Activated B cell treated with CpG ODN at 0.5 μM for 24 hours (primary cell): Measurements from ENCODE around the gene SPRYD4. TPM values are rescaled to one million over a fixed set of nuclear protein-coding genes. Genes with fewer than 3 reads are reported as not detected.

Source experiments
- ATAC-seq: fragments of 200-7000 bp; cut with Tn5 transposase; one replicate; pipeline ENCODE4 v1.10.0; 2021; ENCODE audit warnings: low read depth, mild to moderate bottlenecking, moderate library complexity
- CTCF ChIA-PET: fragments of 350-600 bp; sonication (Branson Sonifier 250); formaldehyde crosslinking; loops from one replicate; lab custom pipeline; 2021; ENCODE audit warnings: antibody characterized with exemption; lab: Charles Lee
- POLR2A ChIA-PET: fragments of 350-600 bp; sonication (Branson Sonifier 250); formaldehyde crosslinking; loops from one replicate; lab custom pipeline; 2021; ENCODE audit warnings: antibody characterized with exemption; lab: Charles Lee
- DNase-seq: peaks from one replicate; pipeline ENCODE4 v3.0.0; 2022
- H3K27ac Mint-ChIP-seq: one replicate; pipeline ENCODE4 v1.8.0; 2020; ENCODE audit warnings: mixed read lengths
- H3K27me3 Mint-ChIP-seq: one replicate; pipeline ENCODE4 v1.8.0; 2021; ENCODE audit warnings: mixed read lengths
- H3K36me3 Mint-ChIP-seq: one replicate; pipeline ENCODE4 v1.8.0; 2021; ENCODE audit warnings: low read depth, mixed read lengths
- H3K4me1 Mint-ChIP-seq: one replicate; pipeline ENCODE4 v1.8.0; 2021; ENCODE audit warnings: mixed read lengths
- H3K4me3 Mint-ChIP-seq: one replicate; pipeline ENCODE4 v1.8.0; 2020; ENCODE audit warnings: mild to moderate bottlenecking, mixed read lengths
- H3K9me3 Mint-ChIP-seq: one replicate; pipeline ENCODE4 v1.8.0; 2020; ENCODE audit warnings: mixed read lengths
- CTCF ChIP-seq: fragments of 200-600 bp; IDR thresholded peaks from one replicate; pipeline ENCODE4 v1.8.0; 2022; ENCODE audit warnings: antibody characterized with exemption, mild to moderate bottlenecking
- intact Hi-C: fragments of 100-400 bp; cut with micrococcal nuclease; formaldehyde crosslinking; loops from one replicate; pipeline ENCODE4 v1.15.1; 2024
- total RNA-seq: library from RNA; stranded (reverse); gene quantifications from 2 replicates; pipeline ENCODE4 v1.2.3, GENCODE V29; 2022

Gene SPRYD4
- total RNA-seq, 1 donor from 2014 or later: 7.5 TPM

- DNase-seq (no peak), ATAC-seq (no peak)
- ChIA-PET POLR2A (interaction anchor here (0.7 kb wide), 1 partner anchor 12 kb away, joined by 6 read pairs; the partner anchor contains the start of gene GLS2), CTCF (no interaction called here)
- peaks cover 13% of the 10 kb centered on the region for H3K4me1 Mint-ChIP-seq
- H3K4me3 Mint-ChIP-seq: no peak overlapping the region
- intact Hi-C loops: no loop called here
- H3K36me3 Mint-ChIP-seq: peaks cover 10% of the 10 kb centered on the region
- TF ChIP-seq CTCF: no peak
- no peaks in the 10 kb centered on the region for H3K9me3 Mint-ChIP-seq
- no peak overlapping the region for H3K27ac Mint-ChIP-seq
- no peaks in the 10 kb centered on the region for H3K27me3 Mint-ChIP-seq
These were observed 7.8 kb downstream of the SPRYD4 start for GRCh38 chr12:56476143-56476542.

GRCh38 chr12:56476972-56477432 lies 8.6 kb downstream of the SPRYD4 start:
- DNase-seq (no peak), ATAC-seq (no peak)
- Mint-ChIP-seq H3K4me1 (peaks cover 11% of the 10 kb centered on the region), H3K9me3 (no peaks in the 10 kb centered on the region), H3K27me3 (no peaks in the 10 kb centered on the region), H3K36me3 (peaks cover 10% of the 10 kb centered on the region), H3K27ac (no peak overlapping the region), H3K4me3 (no peak overlapping the region)
- intact Hi-C loops: no loop called here
- CTCF ChIA-PET: no interaction called here
- TF ChIP-seq CTCF: no peak
- POLR2A ChIA-PET: interaction anchor here (0.7 kb wide), 1 partner anchor 11 kb away, joined by 6 read pairs; the partner anchor contains the start of gene GLS2

GRCh38 chr12:56477521-56478225 lies 9.3 kb downstream of the SPRYD4 start:
- CTCF ChIA-PET: no interaction called here
- Mint-ChIP-seq H3K9me3 (no peaks in the 10 kb centered on the region), H3K4me3 (no peak overlapping the region), H3K4me1 (peaks cover 10% of the 10 kb centered on the region), H3K36me3 (peaks cover 9% of the 10 kb centered on the region), H3K27ac (no peak overlapping the region), H3K27me3 (no peaks in the 10 kb centered on the region)
- TF ChIP-seq CTCF: no peak
- POLR2A ChIA-PET: no interaction called here
- DNase-seq (no peak), ATAC-seq (no peak)
- intact Hi-C loops: no loop called here

GRCh38 chr12:56479625-56480024 lies 11.2 kb downstream of the SPRYD4 start:
- Mint-ChIP-seq H3K36me3 (no peaks in the 10 kb centered on the region), H3K9me3 (no peaks in the 10 kb centered on the region), H3K4me3 (no peak overlapping the region), H3K4me1 (peaks cover 10% of the 10 kb centered on the region), H3K27me3 (no peaks in the 10 kb centered on the region), H3K27ac (no peak overlapping the region)
- CTCF ChIA-PET: no interaction called here
- ATAC-seq (no peak), DNase-seq (no peak)
- POLR2A ChIA-PET: interaction anchor here (0.5 to 0.6 kb wide), 2 partner anchors 9 to 195 kb away, joined by 3 to 8 read pairs; partner anchors contain the start of gene GLS2
- TF ChIP-seq CTCF: no peak
- intact Hi-C loops: no loop called here

GRCh38 chr12:56484566-56484965 lies 16.2 kb downstream of the SPRYD4 start:
- Mint-ChIP-seq H3K4me3 (no peak overlapping the region), H3K9me3 (no peaks in the 10 kb centered on the region), H3K27me3 (peaks cover 4% of the 10 kb centered on the region), H3K36me3 (peaks cover 3% of the 10 kb centered on the region), H3K27ac (no peak overlapping the region), H3K4me1 (peaks cover 27% of the 10 kb centered on the region)
- ChIA-PET CTCF (interaction anchor here (1.1 kb wide), 1 partner anchor 11 kb away, joined by 4 read pairs; no protein-coding TSS in a partner anchor), POLR2A (interaction anchor here (0.7 to 1.2 kb wide), 2 partner anchors 14 to 516 kb away, joined by 3 read pairs; no protein-coding TSS in a partner anchor)
- DNase-seq (no peak), ATAC-seq (no peak)
- no peak for TF ChIP-seq CTCF
- intact Hi-C loops: no loop called here
